Ishikawa (cell line): ENCODE results near the gene RASL10B.

Experiments
- CEBPB ChIP-seq: IDR thresholded peaks from 2 replicates; pipeline ENCODE4 v1.6.1; 2012
- CREB1 ChIP-seq: IDR thresholded peaks from 2 replicates; pipeline ENCODE4 v1.6.1; 2012; ENCODE audit warnings: low read depth
- EGR1 ChIP-seq: IDR thresholded peaks from 2 replicates; pipeline ENCODE4 v1.6.1; 2012
- EP300 ChIP-seq: IDR thresholded peaks from 2 replicates; pipeline ENCODE4 v1.6.1; 2012; ENCODE audit warnings: borderline replicate concordance
- FOXM1 ChIP-seq: IDR thresholded peaks from 2 replicates; pipeline ENCODE4 v1.6.1; 2012; ENCODE audit warnings: low read depth, borderline replicate concordance
- NFIC ChIP-seq: IDR thresholded peaks from 2 replicates; pipeline ENCODE4 v1.6.1; 2012
- RAD21 ChIP-seq: IDR thresholded peaks from 2 replicates; pipeline ENCODE4 v1.6.1; 2012; ENCODE audit warnings: low read depth
- TAF1 ChIP-seq: IDR thresholded peaks from 2 replicates; pipeline ENCODE4 v1.6.1; 2012; ENCODE audit warnings: low read depth, mild to moderate bottlenecking
- TCF12 ChIP-seq: IDR thresholded peaks from 2 replicates; pipeline ENCODE4 v1.6.1; 2012; ENCODE audit warnings: low read depth
- TEAD4 ChIP-seq: IDR thresholded peaks from 2 replicates; pipeline ENCODE4 v1.6.1; 2012
- YY1 ChIP-seq: IDR thresholded peaks from 2 replicates; pipeline ENCODE4 v1.6.1; 2012; ENCODE audit warnings: low read depth
- ZBTB7A ChIP-seq: IDR thresholded peaks from 2 replicates; pipeline ENCODE4 v1.6.1; 2012; ENCODE audit warnings: low read depth
- TF ChIP-seq, protein P1 (sequence below): IDR thresholded peaks from 2 replicates; pipeline ENCODE4 v1.6.1; 2012
- TF ChIP-seq, protein P2 (sequence below): IDR thresholded peaks from 2 replicates; pipeline ENCODE4 v1.6.1; 2012
- TF ChIP-seq, protein P3 (sequence below): IDR thresholded peaks from 2 replicates; pipeline ENCODE4 v1.6.1; 2012; ENCODE audit warnings: low read depth, mild to moderate bottlenecking

RASL10B gene

DNA sequence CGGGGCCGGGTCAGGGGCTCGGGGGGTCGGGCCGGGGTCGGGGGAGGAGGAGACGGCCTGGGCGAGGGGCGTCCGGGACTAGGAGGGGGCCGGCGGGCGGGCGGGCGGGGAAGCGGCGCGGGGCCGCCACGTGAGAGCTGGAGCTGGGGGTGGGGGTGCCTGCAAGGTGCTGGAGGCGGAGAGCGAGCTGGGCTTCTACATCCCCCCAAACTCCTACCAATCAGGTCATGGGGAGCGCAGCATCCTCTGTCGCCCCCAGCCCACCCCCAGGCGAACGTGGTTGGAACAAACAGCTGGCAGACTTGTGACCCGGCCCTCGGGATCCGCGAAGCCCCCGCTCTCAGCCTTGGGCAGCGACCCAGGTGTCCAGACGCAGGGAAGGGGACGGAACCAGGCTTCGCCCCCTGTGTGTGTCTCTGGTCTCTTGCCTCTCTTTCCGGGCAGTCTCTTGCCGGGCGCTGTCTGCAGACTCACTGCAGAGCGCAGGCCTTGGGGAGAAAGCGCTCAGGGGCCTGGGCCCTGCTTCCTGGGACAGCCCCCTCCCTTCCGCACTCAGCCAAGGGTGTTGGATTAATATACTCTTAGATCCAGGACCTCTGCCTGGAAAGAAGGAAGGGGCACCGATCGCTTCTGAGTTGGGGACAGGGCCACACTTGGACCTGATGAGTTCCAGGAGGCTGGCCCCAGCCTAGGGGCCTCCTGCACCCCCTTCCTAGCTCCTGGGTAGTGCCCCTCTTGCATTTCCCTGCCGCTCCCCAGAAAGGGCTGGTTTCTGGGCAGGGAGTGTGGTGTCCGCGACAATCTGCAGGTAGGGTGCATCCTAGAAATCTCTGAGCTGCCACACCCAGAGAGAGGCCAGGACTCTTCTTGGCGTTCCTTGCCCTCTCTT lies 722 bp downstream of the RASL10B start:
- no peak for TF ChIP-seq ZBTB7A
- TF ChIP-seq, protein P1, sequence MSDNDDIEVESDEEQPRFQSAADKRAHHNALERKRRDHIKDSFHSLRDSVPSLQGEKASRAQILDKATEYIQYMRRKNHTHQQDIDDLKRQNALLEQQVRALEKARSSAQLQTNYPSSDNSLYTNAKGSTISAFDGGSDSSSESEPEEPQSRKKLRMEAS, result no peak
- no peak for TF ChIP-seq TAF1
- no peak for TF ChIP-seq CEBPB
- TF ChIP-seq TCF12, result no peak
- TF ChIP-seq EGR1, result no peak
- no peak for TF ChIP-seq EP300
- no peak for TF ChIP-seq YY1
- no peak for TF ChIP-seq TEAD4
- TF ChIP-seq NFIC, result no peak
- TF ChIP-seq, protein P2, sequence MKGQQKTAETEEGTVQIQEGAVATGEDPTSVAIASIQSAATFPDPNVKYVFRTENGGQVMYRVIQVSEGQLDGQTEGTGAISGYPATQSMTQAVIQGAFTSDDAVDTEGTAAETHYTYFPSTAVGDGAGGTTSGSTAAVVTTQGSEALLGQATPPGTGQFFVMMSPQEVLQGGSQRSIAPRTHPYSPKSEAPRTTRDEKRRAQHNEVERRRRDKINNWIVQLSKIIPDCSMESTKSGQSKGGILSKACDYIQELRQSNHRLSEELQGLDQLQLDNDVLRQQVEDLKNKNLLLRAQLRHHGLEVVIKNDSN, result no peak
- TF ChIP-seq, protein P3, sequence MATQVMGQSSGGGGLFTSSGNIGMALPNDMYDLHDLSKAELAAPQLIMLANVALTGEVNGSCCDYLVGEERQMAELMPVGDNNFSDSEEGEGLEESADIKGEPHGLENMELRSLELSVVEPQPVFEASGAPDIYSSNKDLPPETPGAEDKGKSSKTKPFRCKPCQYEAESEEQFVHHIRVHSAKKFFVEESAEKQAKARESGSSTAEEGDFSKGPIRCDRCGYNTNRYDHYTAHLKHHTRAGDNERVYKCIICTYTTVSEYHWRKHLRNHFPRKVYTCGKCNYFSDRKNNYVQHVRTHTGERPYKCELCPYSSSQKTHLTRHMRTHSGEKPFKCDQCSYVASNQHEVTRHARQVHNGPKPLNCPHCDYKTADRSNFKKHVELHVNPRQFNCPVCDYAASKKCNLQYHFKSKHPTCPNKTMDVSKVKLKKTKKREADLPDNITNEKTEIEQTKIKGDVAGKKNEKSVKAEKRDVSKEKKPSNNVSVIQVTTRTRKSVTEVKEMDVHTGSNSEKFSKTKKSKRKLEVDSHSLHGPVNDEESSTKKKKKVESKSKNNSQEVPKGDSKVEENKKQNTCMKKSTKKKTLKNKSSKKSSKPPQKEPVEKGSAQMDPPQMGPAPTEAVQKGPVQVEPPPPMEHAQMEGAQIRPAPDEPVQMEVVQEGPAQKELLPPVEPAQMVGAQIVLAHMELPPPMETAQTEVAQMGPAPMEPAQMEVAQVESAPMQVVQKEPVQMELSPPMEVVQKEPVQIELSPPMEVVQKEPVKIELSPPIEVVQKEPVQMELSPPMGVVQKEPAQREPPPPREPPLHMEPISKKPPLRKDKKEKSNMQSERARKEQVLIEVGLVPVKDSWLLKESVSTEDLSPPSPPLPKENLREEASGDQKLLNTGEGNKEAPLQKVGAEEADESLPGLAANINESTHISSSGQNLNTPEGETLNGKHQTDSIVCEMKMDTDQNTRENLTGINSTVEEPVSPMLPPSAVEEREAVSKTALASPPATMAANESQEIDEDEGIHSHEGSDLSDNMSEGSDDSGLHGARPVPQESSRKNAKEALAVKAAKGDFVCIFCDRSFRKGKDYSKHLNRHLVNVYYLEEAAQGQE, result no peak
- no peak for TF ChIP-seq CREB1
- no peak for TF ChIP-seq RAD21
- TF ChIP-seq FOXM1, result no peak

DNA sequence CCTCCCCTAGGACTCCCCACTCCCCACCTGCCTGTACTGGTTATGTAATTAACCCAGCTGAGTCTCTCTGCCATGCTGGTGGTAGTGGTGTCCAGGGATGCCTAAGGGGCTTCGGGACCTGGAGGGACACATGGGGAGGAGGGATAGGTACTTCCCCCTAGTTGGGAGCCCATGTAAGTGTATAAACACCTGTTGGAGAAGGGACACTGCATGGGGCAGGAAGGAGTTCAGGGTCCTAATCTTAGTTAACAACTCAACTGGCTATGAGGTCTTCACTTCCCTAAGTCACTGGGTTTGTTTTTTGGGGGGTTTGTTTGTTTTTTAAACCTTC lies 1.3 kb downstream of the RASL10B start:
- TF ChIP-seq YY1 (no peak), CEBPB (no peak), TAF1 (no peak), EGR1 (no peak), TCF12 (no peak), FOXM1 (no peak)
- TF ChIP-seq, protein P2, result no peak
- TF ChIP-seq, protein P3, result no peak

DNA sequence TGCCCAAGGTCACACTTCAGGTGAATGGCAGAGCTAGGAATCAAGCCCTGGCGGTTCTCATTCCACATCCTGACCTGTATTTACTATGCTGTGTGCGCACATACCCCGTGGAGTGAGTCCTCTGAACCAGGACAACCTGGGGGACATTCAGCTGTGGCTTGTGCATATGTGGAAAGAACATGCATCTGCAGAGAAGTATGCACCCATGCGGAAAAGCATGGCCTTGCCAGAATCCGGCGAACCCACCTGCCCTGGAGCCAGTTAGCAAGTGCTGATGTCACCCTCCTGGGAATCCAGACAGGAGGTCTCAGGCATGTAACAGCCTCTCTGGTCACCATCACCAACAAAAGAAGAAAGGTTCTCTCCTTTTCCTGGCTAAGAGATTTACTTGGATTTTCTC lies 1.9 kb downstream of the RASL10B start:
- TF ChIP-seq, protein P3, result no peak
- TF ChIP-seq CEBPB (no peak), EGR1 (no peak), ZBTB7A (no peak), TCF12 (no peak), RAD21 (no peak), TEAD4 (no peak), FOXM1 (no peak), CREB1 (no peak), EP300 (no peak), YY1 (no peak)
- TF ChIP-seq, protein P1, result no peak

DNA sequence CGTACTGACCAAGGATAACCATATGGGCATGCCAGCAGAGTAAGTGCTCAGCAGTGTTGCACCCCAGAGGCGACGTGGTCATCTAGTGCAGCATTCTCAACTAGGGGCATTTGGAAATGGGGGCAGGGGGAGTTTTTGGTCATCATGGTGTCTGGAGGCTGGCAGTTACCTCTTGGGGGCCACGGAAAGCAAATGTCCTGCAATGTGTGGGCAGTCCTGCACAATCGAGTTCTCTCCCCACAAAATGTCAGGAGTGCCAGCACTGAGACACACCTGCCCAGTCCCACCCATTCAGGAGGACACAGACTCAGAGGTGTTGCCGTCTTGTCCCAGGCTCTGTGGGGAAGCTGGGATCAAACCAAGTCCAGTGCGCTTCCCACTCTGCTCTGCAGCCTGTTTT lies 3.0 kb downstream of the RASL10B start:
- no peak for TF ChIP-seq EP300
- TF ChIP-seq RAD21, result no peak
- TF ChIP-seq, protein P2, result no peak
- TF ChIP-seq TEAD4, result no peak
- no peak for TF ChIP-seq CREB1
- TF ChIP-seq EGR1, result no peak
- TF ChIP-seq NFIC, result no peak
- TF ChIP-seq, protein P3, result no peak
- TF ChIP-seq, protein P1, result no peak
